Aorta (tissue), 5 donors: ENCODE results near the gene RPL19. TPM values are rescaled to one million over a fixed set of nuclear protein-coding genes. Genes with fewer than 3 reads are reported as not detected.
A peak's percentile ranks its signal among the peaks of the same experiment; 100 is the strongest.

Experiments
- ATAC-seq: fragments of 200-7000 bp; cut with Tn5 transposase; one replicate; pipeline ENCODE4 v1.9.1; 2022; ENCODE audit warnings: moderate library complexity; ENCODE audit not compliant: low FRiP score
- DNase-seq, 2 donors: peaks; one replicate each; pipeline ENCODE4 v3.0.0-alpha.2; 2020
- H3K27ac ChIP-seq, 2 donors: one replicate each; pipeline ENCODE4 v1.5.1; 2013; ENCODE audit warnings: low read length in 2 of 2, mild to moderate bottlenecking in 2 of 2, moderate library complexity in 2 of 2, control low read depth in 1 of 2, inconsistent platforms in 1 of 2, low read depth in 1 of 2
- H3K27me3 ChIP-seq, 2 donors: one replicate each; pipeline ENCODE4 v1.6.1; 2013; ENCODE audit warnings: control low read depth in 1 of 2, low read length in 1 of 2, mild to moderate bottlenecking in 1 of 2, moderate library complexity in 1 of 2; ENCODE audit not compliant: insufficient read depth in 2 of 2, control insufficient read depth in 1 of 2
- H3K36me3 ChIP-seq, 2 donors: one replicate each; pipeline ENCODE4 v1.6.1; 2013; ENCODE audit warnings: control low read depth in 1 of 2, low read length in 1 of 2, mild to moderate bottlenecking in 1 of 2; ENCODE audit not compliant: insufficient read depth in 2 of 2, control insufficient read depth in 1 of 2
- H3K4me1 ChIP-seq, 2 donors: one replicate each; pipeline ENCODE4 v1.6.1; 2013; ENCODE audit warnings: low read length in 2 of 2, control low read depth in 1 of 2, mild to moderate bottlenecking in 1 of 2, moderate library complexity in 1 of 2; ENCODE audit not compliant: insufficient read depth in 2 of 2, control insufficient read depth in 1 of 2
- H3K4me3 ChIP-seq, 2 donors: one replicate each; pipeline ENCODE4 v1.5.1; 2013; ENCODE audit warnings: low read length in 2 of 2, control low read depth in 1 of 2, mild to moderate bottlenecking in 1 of 2
- H3K9me3 ChIP-seq: one replicate; pipeline ENCODE4 v1.6.1; 2013; ENCODE audit warnings: mild to moderate bottlenecking, low read length; ENCODE audit not compliant: control insufficient read depth
- WGBS, 2 donors: extraction: QIAGEN DNeasy Blood & Tissue Kit; methylation state at CpG; one replicate each; pipeline ENCODE4 v1.1.7; 2013; 5-methylcytosine and 5-hydroxymethylcytosine counted together
- intact Hi-C, 2 donors: fragments of 100-400 bp; cut with DNase I; formaldehyde crosslinking; loops; one replicate each; pipeline versions ENCODE4 v1.14.2 to v1.15.0; 2022
- polyA plus RNA-seq, 2 donors: library from polyadenylated mRNA; stranded (reverse); fragments of 200-250 nt; gene quantifications; one replicate each; pipeline ENCODE4 v1.2.3, GENCODE V29; 2013
- total RNA-seq, 2 donors: library from RNA; stranded (reverse); fragmentation: NEBNext Ultra II Directional; extraction: Animal tissue kit (Norgen Biotek cat#: 25700); gene quantifications; one replicate each; pipeline ENCODE4 v1.2.1, GENCODE V29; 2021
- donor health status: healthy with polysubstance abuse.
- donor health status: Bipolar disorder and iron deficiency.
- donor health status: DM: no; HTN: no; CAD: no.
- donor health status: DM: no; HTN: no; CAD: no.
- donor health status: DM: yes; HTN: yes; CAD: no.

Gene RPL19
- total and polyA plus RNA-seq, 4 donors: 1,206 to 3,759 (median 2,107) TPM

DNA sequence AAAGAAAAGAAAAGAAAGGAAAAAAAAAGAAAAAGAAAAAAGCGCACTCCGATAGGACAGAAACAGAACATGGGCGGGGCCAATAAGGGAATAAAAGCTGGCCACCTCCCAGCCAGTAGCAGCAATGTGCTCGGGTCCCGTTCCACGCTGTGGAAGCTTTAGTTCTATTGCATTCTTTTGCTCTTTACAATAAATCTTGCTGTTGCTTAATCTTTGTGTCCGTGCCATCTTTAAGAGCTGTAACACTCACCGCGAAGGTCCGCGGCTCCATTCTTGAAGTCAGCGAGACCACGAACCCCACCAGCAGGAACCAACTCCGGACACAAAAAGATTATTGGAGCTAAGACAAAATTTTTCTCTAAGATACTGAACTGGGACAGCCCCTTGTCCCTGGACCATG, 31.0 kb upstream of the RPL19 start:
- H3K4me3 ChIP-seq: no peak overlapping the region
- ATAC-seq: no peak

DNA sequence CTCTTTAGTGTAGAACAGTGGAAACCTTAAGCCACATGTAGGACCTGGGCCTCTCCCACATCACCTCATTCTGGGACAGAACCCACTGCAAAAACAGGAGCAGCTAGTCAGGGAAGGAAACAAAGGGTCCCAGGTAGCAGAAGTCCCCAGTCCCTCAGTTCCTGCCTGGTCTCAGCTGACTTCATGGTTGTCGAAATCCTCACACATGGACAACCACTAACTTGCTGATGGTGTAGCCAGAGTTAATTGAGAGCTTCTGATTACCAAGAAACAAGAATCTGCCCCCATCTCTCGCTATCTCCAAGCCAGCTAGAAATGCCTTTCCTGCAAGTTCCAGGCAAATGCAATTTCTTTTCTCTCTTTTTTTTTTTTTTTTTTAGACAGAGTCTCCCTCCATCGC, 30.6 kb upstream of the RPL19 start:
- no peak for ATAC-seq
- intact Hi-C loops: no loop called here
- Histone ChIP-seq H3K36me3 (no peaks in the 10 kb centered on the region), H3K27me3 (no peaks in the 10 kb centered on the region), H3K4me3 (no peak overlapping the region), H3K27ac (no peak overlapping the region), H3K9me3 (no peaks in the 10 kb centered on the region), H3K4me1 (no peaks in the 10 kb centered on the region)
- DNase-seq: no peak
- 76 to 80% methylated on average over 3 of the region's 3 CpGs for WGBS, 2 donors

More for the DNA sequence above, 31.0 kb upstream of the RPL19 start:
- Histone ChIP-seq H3K4me1 (no peaks in the 10 kb centered on the region), H3K27me3 (no peaks in the 10 kb centered on the region), H3K36me3 (no peaks in the 10 kb centered on the region), H3K27ac (no peak overlapping the region), H3K9me3 (no peaks in the 10 kb centered on the region)
- intact Hi-C loops: no loop called here
- no peak for DNase-seq
- 86 to 89% methylated on average over 14 of the region's 14 CpGs for WGBS, 2 donors

DNA sequence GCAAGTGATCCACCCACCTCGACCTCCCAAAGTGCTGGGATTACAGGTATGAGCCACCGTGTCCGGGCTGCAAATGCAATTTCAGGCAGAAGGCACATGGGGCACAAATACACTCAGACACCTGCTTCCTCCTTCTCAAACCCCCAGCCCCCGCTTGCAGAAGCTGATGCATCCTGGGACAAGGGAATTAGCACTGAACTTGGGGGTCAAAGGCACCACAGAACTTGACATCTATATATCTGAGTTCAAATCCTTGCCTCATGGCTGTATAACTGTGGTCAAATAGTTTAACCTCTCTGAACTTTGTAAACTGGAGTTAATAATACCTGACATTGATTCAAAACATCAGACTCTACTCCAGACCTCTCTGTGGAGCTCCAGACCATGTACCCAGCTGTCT, 30.0 kb upstream of the RPL19 start:
- 82 to 83% methylated on average over 4 of the region's 4 CpGs for WGBS, 2 donors
- intact Hi-C loops: no loop called here
- ATAC-seq: no peak
- H3K36me3 ChIP-seq: no peaks in the 10 kb centered on the region
- no peak overlapping the region for H3K4me3 ChIP-seq
- no peak for DNase-seq
- no peaks in the 10 kb centered on the region for H3K4me1 ChIP-seq
- H3K27ac ChIP-seq: no peak overlapping the region
- H3K27me3 ChIP-seq: no peaks in the 10 kb centered on the region
- H3K9me3 ChIP-seq: no peaks in the 10 kb centered on the region

DNA sequence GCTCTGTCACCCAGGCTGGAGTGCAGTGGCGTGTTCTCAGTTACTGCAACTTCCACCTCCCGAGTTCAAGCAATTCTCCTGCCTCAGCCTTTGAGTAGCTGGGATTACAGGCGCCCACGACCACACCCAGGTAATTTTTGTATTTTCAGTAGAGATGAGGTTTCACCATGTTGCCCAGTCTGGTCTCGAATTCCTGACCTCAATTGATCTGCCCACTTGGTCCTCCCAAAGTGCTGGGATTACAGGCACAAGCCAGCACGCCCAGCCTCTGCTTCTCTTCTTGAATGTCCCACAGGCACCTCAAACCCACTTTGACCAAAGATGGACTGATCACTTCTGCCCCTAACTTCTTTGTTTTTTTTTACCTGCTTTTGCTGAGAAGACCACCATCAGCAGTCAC, 29.5 kb upstream of the RPL19 start:
- Histone ChIP-seq H3K27me3 (no peaks in the 10 kb centered on the region), H3K9me3 (no peaks in the 10 kb centered on the region), H3K27ac (no peak overlapping the region), H3K4me1 (no peaks in the 10 kb centered on the region), H3K36me3 (no peaks in the 10 kb centered on the region), H3K4me3 (no peak overlapping the region)
- intact Hi-C loops: no loop called here
- DNase-seq (no peak), ATAC-seq (no peak)
- 76 to 79% methylated on average over 6 of the region's 6 CpGs for WGBS, 2 donors

DNA sequence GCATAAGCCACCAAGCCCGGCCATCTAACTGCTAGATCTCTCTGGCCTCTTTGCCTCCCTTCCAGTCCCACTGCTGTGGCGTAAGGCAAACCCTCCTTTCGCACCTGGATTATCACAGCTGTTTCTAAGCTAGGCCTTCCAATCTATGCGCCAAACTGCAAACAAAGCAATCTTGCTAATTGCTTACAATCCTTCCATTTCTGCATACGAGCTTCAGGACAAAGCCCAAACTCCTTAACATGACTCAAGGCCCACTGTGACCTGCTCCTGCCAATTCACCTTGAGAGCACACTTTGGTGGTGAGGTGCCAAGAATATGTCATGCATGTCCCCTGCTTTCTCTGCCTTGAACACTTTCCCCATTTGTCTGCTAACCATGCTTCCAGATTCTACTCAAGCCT, 28.1 kb upstream of the RPL19 start:
- Histone ChIP-seq H3K27me3 (no peaks in the 10 kb centered on the region), H3K4me3 (no peak overlapping the region), H3K9me3 (no peaks in the 10 kb centered on the region), H3K4me1 (no peaks in the 10 kb centered on the region), H3K27ac (no peak overlapping the region), H3K36me3 (no peaks in the 10 kb centered on the region)
- intact Hi-C loops: no loop called here
- WGBS, 2 donors: 76 to 82% methylated on average over 5 of the region's 5 CpGs
- ATAC-seq (no peak), DNase-seq (no peak)

DNA sequence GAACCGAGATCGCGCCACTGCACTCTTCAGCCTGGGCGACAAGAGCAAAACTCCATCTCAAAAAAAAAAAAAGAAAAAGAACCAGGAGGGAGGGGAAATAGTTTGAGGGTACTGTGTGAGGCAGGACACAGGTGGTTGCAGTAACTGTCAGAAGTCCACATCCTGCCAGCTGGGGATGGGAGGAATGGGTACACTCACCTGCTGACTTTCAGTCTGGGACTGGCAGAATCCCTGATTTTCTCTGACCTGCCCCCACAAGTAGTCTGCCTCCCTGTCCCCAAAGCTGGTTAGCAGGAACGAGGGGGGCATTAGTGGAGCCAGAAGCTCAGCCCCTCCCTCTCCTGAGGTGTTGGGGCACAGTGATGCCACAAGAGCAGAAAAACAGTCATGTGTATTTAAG, 27.0 kb upstream of the RPL19 start:
- Histone ChIP-seq H3K36me3 (no peaks in the 10 kb centered on the region), H3K27me3 (no peaks in the 10 kb centered on the region), H3K4me3 (no peak overlapping the region), H3K9me3 (no peaks in the 10 kb centered on the region), H3K27ac (no peak overlapping the region), H3K4me1 (no peaks in the 10 kb centered on the region)
- DNase-seq (no peak), ATAC-seq (no peak)
- WGBS, 2 donors: 72 to 74% methylated on average over 5 of the region's 5 CpGs
- intact Hi-C loops: no loop called here

DNA sequence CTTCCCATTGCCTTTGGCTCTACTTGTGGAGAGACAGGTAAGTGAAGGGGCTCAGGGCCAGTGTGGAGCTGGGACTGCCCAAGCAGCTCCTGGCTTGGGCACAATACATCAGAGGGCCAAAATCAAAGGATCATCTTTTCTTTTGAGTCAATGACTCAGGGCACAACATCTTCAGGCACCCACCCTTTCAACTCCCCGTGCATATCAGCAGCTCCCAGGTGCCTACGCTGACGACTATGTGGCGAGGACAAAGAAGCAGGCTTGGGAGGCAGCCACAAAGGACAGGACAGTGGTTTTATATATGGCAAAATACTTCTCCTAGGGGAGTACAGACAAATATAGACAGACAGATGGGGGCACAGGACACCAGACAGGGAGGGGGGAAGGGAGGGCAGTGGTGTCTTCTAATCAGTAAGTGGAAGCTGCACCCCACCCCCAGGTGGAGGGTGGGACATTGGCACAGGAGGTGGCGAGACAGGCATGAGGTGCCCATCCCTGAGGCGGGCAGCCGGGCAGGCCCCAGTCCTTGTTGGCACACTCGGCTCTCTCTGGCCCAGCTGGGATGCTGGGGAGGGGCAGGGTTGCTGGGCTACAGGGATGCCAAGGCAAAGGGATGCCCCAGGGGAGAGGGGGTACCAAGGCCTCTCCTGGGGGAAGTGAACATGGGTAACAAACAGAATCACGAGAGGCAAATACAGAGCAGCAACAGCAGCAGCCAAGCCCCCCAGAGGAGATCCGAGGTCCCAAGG, 26.4 kb upstream of the RPL19 start:
- WGBS, 2 donors: 22 to 33% methylated on average over 9 to 10 of the region's 10 CpGs
- H3K27ac ChIP-seq: no peak overlapping the region
- H3K4me3 ChIP-seq: no peak overlapping the region
- H3K4me1 ChIP-seq: no peaks in the 10 kb centered on the region
- H3K27me3 ChIP-seq: no peaks in the 10 kb centered on the region
- ATAC-seq (no peak), DNase-seq (no peak)
- H3K36me3 ChIP-seq: no peaks in the 10 kb centered on the region
- intact Hi-C loops: no loop called here
- no peaks in the 10 kb centered on the region for H3K9me3 ChIP-seq

DNA sequence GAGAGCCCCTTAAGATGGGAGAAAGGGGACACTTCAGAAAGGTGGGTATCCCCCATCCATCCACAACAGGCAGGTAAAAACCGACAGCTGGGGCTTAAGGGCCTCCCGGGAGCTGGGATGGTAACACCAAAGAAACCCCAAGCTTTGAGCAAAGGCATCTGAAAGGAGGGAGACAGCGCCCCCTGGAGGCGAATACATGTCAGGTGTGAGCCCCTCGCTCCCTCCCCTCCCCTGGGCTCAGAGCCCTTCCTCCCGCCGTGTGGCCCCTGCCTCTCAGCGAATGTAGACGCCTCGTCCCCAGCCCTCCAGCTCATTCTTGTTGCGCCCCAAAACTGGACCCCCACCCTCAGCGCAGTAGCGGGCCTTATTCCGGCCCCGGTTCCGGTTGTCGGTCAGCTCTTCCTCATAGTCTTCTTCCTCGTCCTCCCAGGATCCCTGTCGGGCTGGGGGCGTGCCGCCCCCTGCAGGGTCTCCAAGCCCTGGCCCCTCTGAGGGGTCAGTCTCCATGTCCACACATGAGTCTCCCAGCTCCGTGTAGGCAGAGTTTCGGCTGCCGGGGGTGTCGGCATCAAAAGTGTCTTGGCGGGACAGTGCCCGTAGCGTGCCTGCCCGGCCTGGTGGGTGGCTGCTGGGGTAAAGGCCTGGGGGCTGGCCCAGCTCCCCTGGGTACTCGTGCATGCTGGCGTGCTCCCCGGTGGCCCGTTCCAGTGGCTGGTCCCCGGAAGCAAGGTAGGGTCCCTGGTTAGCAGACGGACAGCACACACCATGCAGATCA, 25.0 kb upstream of the RPL19 start:
- no peak overlapping the region for H3K4me3 ChIP-seq
- H3K4me1 ChIP-seq: no peaks in the 10 kb centered on the region
- H3K9me3 ChIP-seq: no peaks in the 10 kb centered on the region
- ATAC-seq (peak; percentile 82), DNase-seq (peak; percentile 86 to 94)
- no peaks in the 10 kb centered on the region for H3K36me3 ChIP-seq
- WGBS, 2 donors: 59 to 60% methylated on average over 34 to 35 of the region's 35 CpGs
- no peak overlapping the region for H3K27ac ChIP-seq
- H3K27me3 ChIP-seq: no peaks in the 10 kb centered on the region
- intact Hi-C loops: no loop called here

DNA sequence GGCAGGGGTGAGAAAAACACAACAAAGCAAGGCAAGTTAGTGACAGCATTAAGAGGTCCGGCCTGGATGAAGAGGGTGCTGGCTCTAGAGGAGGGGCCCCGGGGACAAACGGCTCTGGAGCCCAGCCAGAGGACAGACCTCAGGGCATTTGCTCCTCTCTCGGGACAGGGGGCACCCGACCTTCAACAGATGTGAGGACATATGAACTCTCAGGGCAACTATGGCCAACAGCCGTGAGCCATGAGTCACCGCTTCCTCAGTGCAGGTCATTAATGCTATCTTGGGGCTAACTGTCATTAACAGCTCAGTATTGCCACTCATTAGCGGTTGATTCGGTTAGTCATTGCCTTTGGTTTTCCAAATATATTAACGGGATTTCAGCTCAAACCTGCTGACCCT, 24.4 kb upstream of the RPL19 start:
- DNase-seq (no peak), ATAC-seq (no peak)
- no peaks in the 10 kb centered on the region for H3K36me3 ChIP-seq
- no peaks in the 10 kb centered on the region for H3K9me3 ChIP-seq
- no peaks in the 10 kb centered on the region for H3K4me1 ChIP-seq
- intact Hi-C loops: no loop called here
- H3K27me3 ChIP-seq: no peaks in the 10 kb centered on the region
- WGBS, 2 donors: 67 to 69% methylated on average over 10 of the region's 10 CpGs
- no peak overlapping the region for H3K4me3 ChIP-seq
- no peak overlapping the region for H3K27ac ChIP-seq
